Neural crest cell (in vitro differentiated cells): ENCODE results near the gene OR1J4. TPM values are rescaled to one million over a fixed set of nuclear protein-coding genes. Genes with fewer than 3 reads are reported as not detected.
"Not testable (repeated sequence)": the region's sequence is repeated elsewhere in the genome, so short reads cannot be mapped to it uniquely, and the experiment has no call there.

Experiments used
- DNase-seq: peaks from one replicate; pipeline ENCODE4 v3.0.0; 2021; ENCODE audit warnings: low read depth, mixed read lengths, low spot score
- H3K27ac Mint-ChIP-seq: one replicate; pipeline ENCODE4 v1.8.0; 2021; ENCODE audit warnings: mild to moderate bottlenecking, mixed read lengths; ENCODE audit not compliant: unreplicated experiment
- H3K27me3 Mint-ChIP-seq: 2 replicates; pipeline ENCODE4 v1.8.0; 2021; ENCODE audit warnings: low read depth, mild to moderate bottlenecking, mixed read lengths
- H3K36me3 Mint-ChIP-seq: 2 replicates; pipeline ENCODE4 v1.8.0; 2021; ENCODE audit warnings: low read depth, mild to moderate bottlenecking, mixed read lengths
- H3K4me1 Mint-ChIP-seq: 2 replicates; pipeline ENCODE4 v1.8.0; 2021; ENCODE audit warnings: mixed read lengths
- H3K4me3 Mint-ChIP-seq: one replicate; pipeline ENCODE4 v1.8.0; 2021; ENCODE audit warnings: mild to moderate bottlenecking, mixed read lengths
- H3K9me3 Mint-ChIP-seq: 2 replicates; pipeline ENCODE4 v1.8.0; 2021; ENCODE audit warnings: mixed read lengths
- total RNA-seq: library from RNA; stranded (reverse); gene quantifications from 2 replicates; pipeline ENCODE4 v1.2.1, GENCODE V29; 2021
- TF ChIP-seq, protein P1 (sequence below): fragments of 200-600 bp; sonication (generic); conservative IDR thresholded peaks from 2 replicates; pipeline ENCODE4 v1.5.0; 2021; ENCODE audit warnings: antibody characterized with exemption, mild to moderate bottlenecking

Gene OR1J4
- total RNA-seq, 1 donor from 2014 or later: not detected

DNA sequence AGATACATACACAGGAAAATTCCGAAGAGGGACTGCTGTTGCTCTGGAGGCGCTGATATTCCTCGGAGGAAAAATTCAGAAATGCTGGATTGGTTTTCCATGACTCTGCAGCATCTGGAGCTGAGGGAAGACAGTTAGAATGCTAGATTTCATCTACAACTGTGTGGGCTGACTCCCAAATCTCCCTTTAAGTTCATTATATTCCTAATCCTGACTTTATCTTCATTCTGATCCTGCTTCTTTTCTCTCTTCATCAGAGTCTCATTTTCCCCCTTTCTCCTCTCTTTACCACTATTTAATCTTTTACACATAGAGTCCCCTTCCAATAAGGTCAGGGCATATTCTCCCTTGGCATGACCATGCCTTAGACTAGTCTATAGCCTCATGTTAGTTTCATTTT, 8.3 kb downstream of the OR1J4 start, which contains the start of gene OR1N1:
OR1N1 (minus strand) TSS at position 101 of the 400 bp plus-strand sequence; CDS start at position 101, 0 bp downstream.
- TF ChIP-seq, protein P1, sequence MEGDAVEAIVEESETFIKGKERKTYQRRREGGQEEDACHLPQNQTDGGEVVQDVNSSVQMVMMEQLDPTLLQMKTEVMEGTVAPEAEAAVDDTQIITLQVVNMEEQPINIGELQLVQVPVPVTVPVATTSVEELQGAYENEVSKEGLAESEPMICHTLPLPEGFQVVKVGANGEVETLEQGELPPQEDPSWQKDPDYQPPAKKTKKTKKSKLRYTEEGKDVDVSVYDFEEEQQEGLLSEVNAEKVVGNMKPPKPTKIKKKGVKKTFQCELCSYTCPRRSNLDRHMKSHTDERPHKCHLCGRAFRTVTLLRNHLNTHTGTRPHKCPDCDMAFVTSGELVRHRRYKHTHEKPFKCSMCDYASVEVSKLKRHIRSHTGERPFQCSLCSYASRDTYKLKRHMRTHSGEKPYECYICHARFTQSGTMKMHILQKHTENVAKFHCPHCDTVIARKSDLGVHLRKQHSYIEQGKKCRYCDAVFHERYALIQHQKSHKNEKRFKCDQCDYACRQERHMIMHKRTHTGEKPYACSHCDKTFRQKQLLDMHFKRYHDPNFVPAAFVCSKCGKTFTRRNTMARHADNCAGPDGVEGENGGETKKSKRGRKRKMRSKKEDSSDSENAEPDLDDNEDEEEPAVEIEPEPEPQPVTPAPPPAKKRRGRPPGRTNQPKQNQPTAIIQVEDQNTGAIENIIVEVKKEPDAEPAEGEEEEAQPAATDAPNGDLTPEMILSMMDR: no peak
- H3K4me1 Mint-ChIP-seq: no peaks in the 10 kb centered on the region
- no peak within 1 kb of the TSS for H3K4me3 Mint-ChIP-seq
- no peak within 1 kb of the TSS for H3K27ac Mint-ChIP-seq
- peaks cover 26% of the 10 kb centered on the region for H3K9me3 Mint-ChIP-seq
- H3K27me3 Mint-ChIP-seq: peaks cover 18% of the 10 kb centered on the region
- no peaks in the 10 kb centered on the region for H3K36me3 Mint-ChIP-seq
- no peak for DNase-seq

DNA sequence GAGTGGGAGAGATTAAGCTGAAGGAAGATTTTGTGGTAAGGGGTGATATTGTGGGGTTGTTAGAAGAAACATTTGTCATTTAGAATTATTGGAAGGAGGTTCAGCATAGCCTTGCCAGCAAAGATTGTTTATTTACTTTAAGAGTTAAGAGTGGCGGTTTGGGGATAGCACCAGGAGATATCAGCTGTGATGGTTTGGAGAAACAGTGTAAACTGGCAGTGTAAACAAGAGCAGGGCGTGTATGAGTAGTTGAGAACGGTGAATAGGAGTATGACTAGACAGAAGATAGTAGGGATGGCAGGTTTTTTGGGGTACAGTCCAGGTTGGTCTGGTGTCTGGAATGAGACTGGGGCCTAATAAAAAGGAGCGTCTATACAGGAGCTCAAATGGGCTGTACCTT, 12.2 kb downstream of the OR1J4 start:
- Mint-ChIP-seq H3K9me3 (peaks cover 26% of the 10 kb centered on the region), H3K27me3 (peaks cover 43% of the 10 kb centered on the region)
- not testable (repeated sequence) for H3K36me3 Mint-ChIP-seq

DNA sequence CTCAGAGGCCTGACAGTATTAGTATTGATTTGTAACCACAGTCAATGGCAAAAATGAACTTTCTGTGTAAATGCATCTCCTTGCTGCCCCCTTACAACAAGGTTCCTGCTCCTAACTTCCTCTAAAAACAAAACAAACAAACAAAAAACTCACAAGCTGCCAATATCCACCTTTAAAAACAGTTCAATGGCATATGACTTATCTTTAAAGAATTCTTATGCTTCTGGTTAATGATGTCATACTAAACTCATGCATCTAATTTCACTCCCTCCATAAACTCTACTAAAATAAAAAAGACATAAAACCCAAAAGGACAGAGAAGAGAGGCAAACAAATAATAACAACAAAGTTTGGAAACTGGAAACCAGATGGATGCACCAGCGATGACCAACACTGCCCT, 17.2 kb downstream of the OR1J4 start:
- H3K4me1 Mint-ChIP-seq: no peaks in the 10 kb centered on the region
- H3K9me3 Mint-ChIP-seq: peaks cover 22% of the 10 kb centered on the region
- H3K27ac Mint-ChIP-seq: no peak overlapping the region
- H3K27me3 Mint-ChIP-seq: peaks cover 36% of the 10 kb centered on the region
- no peak overlapping the region for H3K4me3 Mint-ChIP-seq
- no peak for DNase-seq
- H3K36me3 Mint-ChIP-seq: peaks cover 3% of the 10 kb centered on the region
- TF ChIP-seq, protein P1: no peak

More for the DNA sequence above, 12.2 kb downstream of the OR1J4 start:
- not testable (repeated sequence) for H3K4me1 Mint-ChIP-seq, DNase-seq, H3K4me3 Mint-ChIP-seq
- peak overlapping the region; percentile 28 for H3K27ac Mint-ChIP-seq

DNA sequence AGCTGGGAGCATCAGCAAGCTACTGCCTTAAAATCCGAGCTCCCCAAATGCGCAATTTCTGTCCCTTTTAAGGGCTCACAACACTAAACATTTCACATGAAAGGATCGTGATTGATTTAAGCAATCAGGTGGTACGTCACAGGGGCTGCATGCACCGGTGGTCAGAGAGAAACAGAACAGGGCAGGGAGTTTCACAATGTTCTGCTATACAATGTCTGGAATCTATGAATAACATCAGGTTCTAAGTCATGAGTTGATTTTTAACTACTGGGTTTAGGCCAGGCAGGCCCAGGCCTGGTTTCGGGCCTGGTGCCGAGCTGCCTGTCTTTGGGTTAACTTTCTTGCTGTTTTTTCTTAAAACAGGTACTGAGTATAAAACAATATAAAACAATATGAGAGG, 18.1 kb downstream of the OR1J4 start:
- H3K4me3 Mint-ChIP-seq, DNase-seq, H3K4me1 Mint-ChIP-seq, H3K36me3 Mint-ChIP-seq, H3K27ac Mint-ChIP-seq: not testable (repeated sequence)
- Mint-ChIP-seq H3K9me3 (peaks cover 22% of the 10 kb centered on the region), H3K27me3 (peaks cover 38% of the 10 kb centered on the region)

DNA sequence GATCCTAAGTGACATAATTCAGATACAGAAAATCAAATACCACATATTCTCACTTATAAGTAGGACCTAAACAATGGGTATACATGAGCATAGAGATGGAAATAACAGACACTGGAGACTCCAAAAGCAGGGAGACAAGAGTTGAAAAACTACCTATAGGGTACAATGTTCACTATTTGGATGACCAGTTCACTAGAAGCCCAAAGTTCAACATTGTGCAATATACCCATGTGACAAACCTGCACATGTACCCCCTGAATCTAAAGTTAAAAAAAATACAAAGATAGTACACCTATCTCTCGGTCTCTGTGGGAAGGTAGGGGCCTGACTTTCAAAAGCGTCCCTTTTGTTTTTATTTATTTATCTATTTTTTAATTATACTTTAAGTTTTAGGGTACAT, 19.8 kb downstream of the OR1J4 start:
- TF ChIP-seq, protein P1: no peak
- Mint-ChIP-seq H3K9me3 (peaks cover 17% of the 10 kb centered on the region), H3K4me1 (no peaks in the 10 kb centered on the region), H3K36me3 (no peaks in the 10 kb centered on the region), H3K4me3 (no peak overlapping the region), H3K27me3 (peaks cover 25% of the 10 kb centered on the region), H3K27ac (no peak overlapping the region)
- no peak for DNase-seq

DNA sequence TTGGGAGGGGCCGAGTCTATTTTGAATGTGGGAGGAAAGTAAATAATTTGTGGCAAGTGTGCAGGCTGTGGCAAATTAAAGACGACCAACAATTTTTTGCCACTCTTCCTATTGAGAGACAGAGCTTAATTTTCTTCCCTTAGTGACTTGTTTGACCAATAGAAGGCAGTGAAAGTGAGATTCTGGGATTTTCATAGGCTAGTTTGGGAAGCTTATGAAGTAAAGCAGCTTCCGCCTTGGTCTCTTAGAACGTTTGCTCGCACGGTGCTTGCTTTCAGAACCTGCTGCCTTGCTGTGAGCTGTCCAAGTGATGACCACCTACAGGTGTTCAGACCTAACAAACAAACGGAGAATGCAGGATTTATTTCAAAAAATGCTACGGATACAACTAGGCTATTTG, 27.3 kb downstream of the OR1J4 start:
- Mint-ChIP-seq H3K9me3 (peaks cover 20% of the 10 kb centered on the region), H3K27me3 (peaks cover 28% of the 10 kb centered on the region), H3K4me3 (no peak overlapping the region), H3K4me1 (no peaks in the 10 kb centered on the region), H3K27ac (no peak overlapping the region), H3K36me3 (no peaks in the 10 kb centered on the region)
- DNase-seq: no peak
- TF ChIP-seq, protein P1: no peak

DNA sequence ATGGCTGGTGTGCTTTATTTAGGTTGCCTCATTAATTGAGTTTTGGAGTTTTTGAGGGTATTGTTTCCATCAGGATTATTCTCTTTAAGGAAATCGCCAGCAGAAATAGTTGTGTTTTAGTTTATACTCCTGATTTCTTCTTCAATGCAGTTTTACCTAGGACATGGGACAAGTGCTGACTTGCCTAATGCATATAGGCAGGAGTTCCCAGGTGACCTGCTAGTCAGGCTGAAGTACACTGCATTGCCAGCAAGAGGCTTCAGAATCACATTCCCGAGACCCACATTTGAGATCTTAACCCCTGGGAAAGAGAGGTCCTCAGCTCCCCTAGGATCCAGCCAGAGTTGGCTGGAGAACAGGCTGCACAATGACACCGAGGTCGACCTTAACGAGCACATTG, 32.4 kb downstream of the OR1J4 start:
- peaks cover 19% of the 10 kb centered on the region for H3K9me3 Mint-ChIP-seq
- DNase-seq: no peak
- no peak overlapping the region for H3K4me3 Mint-ChIP-seq
- H3K4me1 Mint-ChIP-seq: no peaks in the 10 kb centered on the region
- H3K36me3 Mint-ChIP-seq: no peaks in the 10 kb centered on the region
- peaks cover 37% of the 10 kb centered on the region for H3K27me3 Mint-ChIP-seq
- TF ChIP-seq, protein P1: no peak
- no peak overlapping the region for H3K27ac Mint-ChIP-seq
